NOMO-1 (cell line): ENCODE results near the gene TOMT.

ENCODE experiments used
- DNase-seq, 2 experiments: peaks; one replicate each; lab custom pipeline; 2025; ENCODE audit not compliant: unreplicated experiment in 2 of 2; lab: John Stamatoyannopoulos, UW

TOMT gene

GRCh38 chr11:72105888-72106287 is at the start of gene TOMT:
Gene TOMT, plus strand, starts transcription at chr11:72105924. Its CDS starts 28 bp downstream, at chr11:72105952.
- DNase-seq, result no peak

GRCh38 chr11:72058416-72059034 is 47.2 kb upstream of the TOMT start:
- no peak for DNase-seq

DNA sequence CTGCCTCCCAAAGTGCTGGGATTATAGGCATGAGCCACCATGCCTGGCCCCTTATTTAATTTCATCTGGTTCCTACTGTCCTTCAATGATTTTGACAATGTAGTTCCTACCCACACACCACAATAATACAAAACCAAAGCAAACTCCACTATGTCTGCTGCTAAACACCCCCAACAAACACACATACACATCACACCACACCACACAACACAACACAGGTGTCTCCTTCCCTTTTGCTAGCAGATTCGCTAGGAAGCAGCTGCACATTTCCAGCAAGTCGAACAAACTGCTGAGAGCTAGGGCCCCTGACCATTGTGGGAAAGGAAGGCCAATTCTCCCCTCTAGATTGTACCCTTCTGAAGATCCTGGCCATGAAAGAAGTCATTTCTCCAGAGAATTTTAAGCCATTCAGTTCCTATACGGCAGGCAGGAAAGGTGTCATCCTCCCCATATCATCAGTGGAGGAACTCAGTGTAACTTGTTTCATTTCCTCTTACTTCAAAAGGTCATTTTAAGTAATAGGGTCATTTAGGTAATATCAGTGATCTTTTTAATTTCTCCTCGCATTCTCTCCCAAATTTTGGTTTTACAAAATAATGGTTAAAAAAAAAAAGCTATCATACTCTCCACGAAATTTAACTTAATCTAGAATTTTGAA is 43.9 kb upstream of the TOMT start:
- DNase-seq, result peak; percentile 5 to 63

DNA sequence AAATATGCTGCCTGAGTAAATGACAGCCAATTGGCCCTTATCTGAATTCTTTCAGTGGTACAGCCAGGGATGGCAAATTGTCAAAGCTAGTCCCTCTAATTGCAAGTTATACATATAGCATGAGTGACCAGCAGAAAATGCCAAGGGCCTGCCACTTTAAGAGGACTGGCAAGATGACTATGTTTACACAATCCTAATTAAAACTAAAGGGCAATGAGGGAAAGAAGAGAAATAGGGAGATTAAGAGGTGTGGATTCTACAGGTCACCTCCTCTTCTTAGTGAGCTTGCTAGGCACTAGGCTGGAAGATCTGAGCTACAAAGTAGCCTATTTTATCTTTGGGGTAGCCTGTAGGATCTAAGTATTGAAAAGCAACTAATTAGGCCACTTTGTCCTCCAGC is 38.9 kb upstream of the TOMT start:
- no peak for DNase-seq

GRCh38 chr11:72067266-72067665 is 38.5 kb upstream of the TOMT start:
- DNase-seq, result no peak

- no peak for DNase-seq
Measured at GRCh38 chr11:72067676-72068075, 38.0 kb upstream of the TOMT start.

DNA sequence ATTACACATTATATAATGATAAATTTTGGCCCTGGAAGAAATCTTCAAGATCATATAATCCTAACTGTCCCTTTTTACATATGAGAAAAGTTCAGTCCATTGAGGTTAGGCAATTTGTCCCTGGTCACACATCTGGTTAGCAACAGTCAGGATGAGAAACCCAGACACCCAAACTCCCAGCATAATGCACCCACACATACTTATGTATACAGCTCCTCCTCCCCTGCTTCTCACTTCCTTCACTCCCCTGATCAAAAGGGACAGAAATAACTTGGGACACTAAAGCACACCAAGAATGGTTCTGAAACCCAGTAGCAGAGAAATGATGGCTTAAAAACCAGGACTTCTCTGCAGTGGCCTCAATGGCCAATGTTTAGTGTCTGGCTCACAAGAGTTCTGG is 36.5 kb upstream of the TOMT start:
- no peak for DNase-seq

DNA sequence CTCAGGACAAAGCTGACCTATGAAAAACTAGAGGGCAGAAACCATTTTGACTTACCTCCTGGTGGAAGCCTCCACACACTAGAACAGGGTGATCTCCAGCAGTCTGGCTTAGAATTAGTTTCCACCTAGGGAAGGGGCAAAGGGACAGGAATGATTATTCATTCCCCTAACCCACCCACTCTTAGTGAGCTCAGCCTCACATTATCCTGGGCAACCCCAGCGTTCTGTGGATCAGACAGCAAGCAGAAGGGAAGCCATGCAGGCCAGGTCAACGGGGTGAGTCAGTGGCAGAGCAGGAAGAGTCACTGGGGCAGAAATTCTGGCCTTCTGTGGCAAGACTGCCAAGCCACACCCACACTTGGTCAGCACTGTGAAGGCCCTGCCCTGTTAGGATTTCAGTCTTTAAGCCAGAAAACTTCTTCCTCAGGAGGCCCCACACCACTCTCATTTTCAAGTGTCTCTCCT is 35.9 kb upstream of the TOMT start:
- DNase-seq, result peak; percentile 85 to 89

DNA sequence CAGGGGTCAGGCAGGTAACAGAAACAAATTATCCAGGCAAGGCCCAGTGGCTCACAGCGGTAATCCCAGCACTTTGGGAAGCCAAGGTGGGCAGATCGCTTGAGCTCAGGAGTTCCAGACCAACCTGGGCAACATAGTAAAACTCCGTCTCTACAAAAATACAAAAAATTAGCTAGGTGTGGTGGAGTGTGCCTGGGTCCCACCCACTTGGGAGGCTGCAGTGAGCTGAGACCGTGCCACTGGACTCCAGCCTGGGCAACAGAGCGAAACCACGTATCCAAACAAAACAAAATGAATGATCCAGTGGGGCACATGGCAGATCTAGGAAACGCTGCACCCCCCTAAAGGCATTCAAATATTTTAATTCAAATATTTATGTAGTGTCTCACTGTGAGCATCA is 35.2 kb upstream of the TOMT start:
- DNase-seq, result no peak

GRCh38 chr11:72072348-72072747 is 33.4 kb upstream of the TOMT start:
- no peak for DNase-seq

DNA sequence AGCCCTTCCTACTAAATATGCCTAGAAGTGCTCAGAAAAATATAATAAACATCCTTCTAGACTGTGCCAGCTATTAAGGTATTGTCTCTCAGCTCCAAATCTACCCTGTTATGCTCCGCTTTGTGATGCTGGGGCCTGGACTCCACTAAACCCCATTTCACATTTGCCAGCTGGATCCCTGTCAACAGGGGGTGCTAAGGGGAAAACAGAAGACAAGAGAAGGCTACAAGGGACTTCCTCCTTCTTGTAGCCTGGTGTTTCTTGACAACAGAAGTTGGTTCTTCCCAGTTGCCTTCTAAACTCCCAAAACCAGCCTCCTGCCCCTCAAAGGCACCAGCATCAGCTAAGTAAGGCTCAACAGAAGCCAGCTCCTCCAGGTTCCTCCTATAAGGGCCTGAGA is 30.6 kb upstream of the TOMT start:
- DNase-seq, result peak; percentile 14 to 19

DNA sequence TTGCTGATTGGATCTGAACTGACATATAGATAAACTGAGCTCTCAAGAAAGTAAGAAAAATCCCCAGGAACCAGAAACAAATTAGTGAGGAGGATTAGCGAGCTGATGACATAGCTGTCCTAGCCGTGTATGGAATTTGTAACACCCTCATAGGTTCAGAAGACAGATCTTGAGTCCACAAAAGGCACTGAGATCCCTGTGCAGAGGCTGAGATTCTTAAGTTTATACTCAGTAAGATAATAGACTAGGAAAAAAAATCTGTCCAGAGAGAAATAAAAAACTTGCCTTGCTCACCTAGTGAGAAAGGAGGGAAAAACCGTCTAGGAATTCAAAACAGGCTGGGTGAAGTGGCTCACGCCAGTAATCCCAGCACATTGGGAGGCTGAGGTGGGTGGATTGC is 30.0 kb upstream of the TOMT start:
- no peak for DNase-seq

GRCh38 chr11:72078477-72078876 is 27.2 kb upstream of the TOMT start:
- DNase-seq, result no peak

GRCh38 chr11:72079819-72080325 is 25.9 kb upstream of the TOMT start:
- no peak for DNase-seq

DNA sequence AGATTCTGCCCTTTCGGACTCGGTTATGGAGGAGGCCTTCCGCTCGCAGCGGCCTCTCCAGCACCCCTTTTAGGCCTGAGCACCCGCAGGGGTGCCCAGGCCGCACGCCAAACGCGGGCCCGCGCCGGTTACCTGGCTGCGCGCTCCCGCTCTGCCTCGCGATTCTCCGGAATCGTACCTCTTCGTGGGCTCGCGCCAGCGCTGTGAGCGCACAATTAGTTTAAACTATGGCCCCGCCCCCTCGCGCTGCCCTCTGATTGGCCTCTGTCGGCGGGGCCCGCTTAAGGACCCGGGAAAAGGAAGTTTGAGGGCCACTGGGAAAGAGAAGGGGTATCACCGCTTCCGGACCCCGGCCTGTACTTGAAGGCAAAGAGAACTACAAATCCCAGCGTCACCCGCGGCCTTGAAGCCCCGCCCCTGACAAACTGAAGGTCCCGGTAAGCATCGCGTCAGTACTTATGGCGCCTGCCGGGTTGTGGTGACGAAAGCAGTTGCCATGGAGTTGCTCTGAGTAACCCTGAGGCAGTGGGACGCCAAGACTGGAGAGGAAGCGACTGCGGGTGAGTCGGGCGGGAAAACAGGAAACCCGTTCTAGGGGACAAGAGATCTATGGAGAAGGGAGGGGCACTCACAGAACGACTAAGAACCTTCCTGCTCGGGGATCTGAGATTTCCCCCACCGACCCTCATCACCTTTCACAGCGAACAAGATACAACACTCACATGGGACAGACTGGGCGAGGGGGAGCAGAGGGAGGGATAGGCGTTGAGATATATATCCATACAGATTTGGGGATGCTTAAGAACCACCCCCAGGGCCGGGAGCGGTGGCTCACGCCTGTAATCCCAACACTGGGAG is 25.2 kb upstream of the TOMT start, which contains the start of the genes LRRC51 and NUMA1:
TSS of gene LRRC51 (plus strand) at position 525 of the 858 bp plus-strand sequence. CDS start 8,234 bp downstream, outside the sequence.
TSS of gene NUMA1 (minus strand) at position 217 of the 858 bp plus-strand sequence. CDS start 44,599 bp downstream, outside the sequence.
- peak; percentile 100 for DNase-seq

DNA sequence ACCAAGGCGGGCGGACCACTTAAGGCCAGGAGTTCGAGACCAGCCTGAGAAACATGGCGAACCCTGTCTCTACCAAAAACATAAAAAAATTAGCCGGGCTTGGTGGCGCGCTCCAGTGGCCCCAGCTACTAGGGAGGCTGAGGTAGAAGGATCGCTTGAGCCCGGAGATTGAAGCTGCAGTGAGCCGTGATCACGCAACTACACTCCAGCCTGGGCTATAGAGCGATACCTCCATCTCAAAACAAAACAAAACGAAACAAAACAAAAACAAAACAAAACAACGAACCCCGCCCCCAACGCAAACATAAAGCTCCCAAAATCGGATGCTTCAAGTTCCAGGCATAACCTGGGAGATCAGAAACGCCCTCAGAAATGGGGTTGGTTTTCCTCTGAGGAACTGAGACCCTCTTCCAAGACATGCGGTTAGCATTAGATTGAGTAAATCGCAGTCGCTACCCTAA is 24.5 kb upstream of the TOMT start:
- no peak for DNase-seq

DNA sequence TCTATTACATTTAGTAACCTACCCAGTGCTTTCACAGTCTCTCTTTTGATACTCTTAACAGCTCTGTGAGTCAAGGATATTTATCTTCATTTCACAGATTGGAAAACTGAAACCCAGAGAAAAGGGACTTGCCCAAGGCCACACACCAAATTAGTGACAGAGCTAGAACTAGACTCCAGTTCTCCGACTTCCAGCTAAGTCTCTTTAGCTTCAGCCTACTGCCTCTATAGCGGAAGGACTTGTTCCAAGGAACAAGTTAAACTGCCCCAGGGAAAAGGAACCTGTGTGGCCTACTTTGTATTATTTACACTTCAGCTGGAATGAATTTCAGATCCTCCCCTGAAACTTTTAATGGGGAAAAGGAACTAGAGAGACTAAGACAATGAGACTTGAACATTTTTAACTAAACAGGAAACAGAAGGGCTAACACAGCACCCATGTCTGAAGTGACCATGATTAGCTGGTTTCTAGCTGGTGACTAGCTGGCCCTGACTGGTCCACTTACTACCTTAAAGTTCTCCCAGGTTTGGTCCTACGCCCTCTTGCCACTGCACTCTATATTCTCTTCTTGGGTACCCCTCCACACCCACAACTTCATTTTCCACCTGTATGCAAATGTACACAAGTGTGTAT is 23.8 kb upstream of the TOMT start:
- DNase-seq, result no peak

- DNase-seq, result no peak
Measured at GRCh38 chr11:72083414-72083813, 22.3 kb upstream of the TOMT start.

DNA sequence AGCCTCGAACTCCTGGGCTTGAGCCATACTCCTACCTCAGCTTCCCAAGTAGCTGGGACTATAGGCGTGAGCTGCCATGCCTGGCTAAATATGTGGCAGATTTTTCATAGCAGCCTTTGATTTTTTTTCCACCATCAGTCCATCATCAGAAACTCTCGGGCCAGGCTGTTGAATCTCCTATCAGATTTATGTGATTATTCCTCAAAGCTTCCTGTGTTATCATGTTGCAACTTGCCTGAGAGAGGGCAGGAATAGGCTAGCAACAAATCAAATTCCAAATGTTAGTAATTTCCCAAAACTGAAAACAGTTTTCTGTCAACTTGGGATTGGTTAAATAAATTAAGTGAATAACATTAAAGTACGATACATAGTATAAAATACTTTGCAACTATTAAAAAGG is 21.6 kb upstream of the TOMT start:
- no peak for DNase-seq

GRCh38 chr11:72084965-72085364 is 20.8 kb upstream of the TOMT start:
- DNase-seq, result no peak
